D721Med (cell line): ENCODE results near the gene KIF6.

ENCODE experiments used
- DNase-seq: peaks from one replicate; pipeline ENCODE4 v3.0.0; 2011; ENCODE audit warnings: low spot score; ENCODE audit not compliant: insufficient read length
- FAIRE-seq: peaks from 2 replicates; lab custom pipeline; 2011; peaks lifted over from hg19 to GRCh38; lab: Jason Lieb, UNC
- CTCF ChIP-seq: IDR thresholded peaks from 2 replicates; pipeline ENCODE4 v1.5.1; 2012; ENCODE audit warnings: mild to moderate bottlenecking, control low read depth; ENCODE audit not compliant: insufficient read depth; ENCODE audit errors: missing control alignments

KIF6 gene

GRCh38 chr6:39724787-39725631 lies at the start of gene KIF6:
Gene KIF6, minus strand, starts transcription at chr6:39725408. Its CDS starts 98 bp downstream, at chr6:39725310.
- DNase-seq (peak; percentile 78), FAIRE-seq (no peak)
- TF ChIP-seq CTCF: no peak

- no peak for TF ChIP-seq CTCF
- DNase-seq: no peak
- no peak for FAIRE-seq
Observed at GRCh38 chr6:39773782-39774181, 48.6 kb upstream of the KIF6 start.

- no peak for DNase-seq
- FAIRE-seq: no peak
- TF ChIP-seq CTCF: no peak
Observed at GRCh38 chr6:39772559-39773273, 47.5 kb upstream of the KIF6 start.

- FAIRE-seq (no peak), DNase-seq (no peak)
- no peak for TF ChIP-seq CTCF
Observed at GRCh38 chr6:39770446-39770845, 45.2 kb upstream of the KIF6 start.

GRCh38 chr6:39769012-39769411 lies 43.8 kb upstream of the KIF6 start:
- DNase-seq (no peak), FAIRE-seq (no peak)
- no peak for TF ChIP-seq CTCF

GRCh38 chr6:39765508-39766065 lies 40.4 kb upstream of the KIF6 start:
- TF ChIP-seq CTCF: no peak
- DNase-seq (no peak), FAIRE-seq (no peak)
